ENCODE data around the gene PDE11A.
A peak's percentile ranks its signal among the peaks of the same experiment; 100 is the strongest.

Gene PDE11A

DNA sequence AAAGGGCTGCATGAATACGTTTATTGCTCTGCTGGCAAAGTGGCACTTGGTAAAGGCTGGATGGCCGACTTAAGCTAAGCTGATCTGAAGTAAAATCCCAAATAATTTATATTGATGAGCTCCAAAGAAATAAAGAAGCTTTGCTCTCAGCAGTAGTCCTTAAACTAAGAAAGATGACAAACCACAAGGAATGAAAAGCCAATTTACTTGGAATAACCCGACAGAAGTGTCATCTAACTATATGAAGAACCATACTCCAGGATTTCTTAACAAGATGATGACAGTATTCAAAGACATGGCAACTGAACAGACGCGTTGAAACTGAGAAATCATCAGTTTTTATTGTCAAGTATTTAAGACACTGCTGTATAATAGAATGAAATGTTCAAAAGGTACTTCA lies 294.1 kb downstream of the PDE11A start:
- TF ChIP-seq, protein P1, sequence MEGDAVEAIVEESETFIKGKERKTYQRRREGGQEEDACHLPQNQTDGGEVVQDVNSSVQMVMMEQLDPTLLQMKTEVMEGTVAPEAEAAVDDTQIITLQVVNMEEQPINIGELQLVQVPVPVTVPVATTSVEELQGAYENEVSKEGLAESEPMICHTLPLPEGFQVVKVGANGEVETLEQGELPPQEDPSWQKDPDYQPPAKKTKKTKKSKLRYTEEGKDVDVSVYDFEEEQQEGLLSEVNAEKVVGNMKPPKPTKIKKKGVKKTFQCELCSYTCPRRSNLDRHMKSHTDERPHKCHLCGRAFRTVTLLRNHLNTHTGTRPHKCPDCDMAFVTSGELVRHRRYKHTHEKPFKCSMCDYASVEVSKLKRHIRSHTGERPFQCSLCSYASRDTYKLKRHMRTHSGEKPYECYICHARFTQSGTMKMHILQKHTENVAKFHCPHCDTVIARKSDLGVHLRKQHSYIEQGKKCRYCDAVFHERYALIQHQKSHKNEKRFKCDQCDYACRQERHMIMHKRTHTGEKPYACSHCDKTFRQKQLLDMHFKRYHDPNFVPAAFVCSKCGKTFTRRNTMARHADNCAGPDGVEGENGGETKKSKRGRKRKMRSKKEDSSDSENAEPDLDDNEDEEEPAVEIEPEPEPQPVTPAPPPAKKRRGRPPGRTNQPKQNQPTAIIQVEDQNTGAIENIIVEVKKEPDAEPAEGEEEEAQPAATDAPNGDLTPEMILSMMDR (IDR thresholded peaks at IDR 0.05; ENCODE audit: low read depth, low read length): no peak
- H3K4me3 ChIP-seq (ENCODE audit: low read depth, low read length): no peak overlapping the region
- DNase-seq (ENCODE audit: low read depth, low spot score): no peak
- in situ Hi-C loops (cut with HindIII; ENCODE audit: low sequenced_read_pairs): no loop called here

DNA sequence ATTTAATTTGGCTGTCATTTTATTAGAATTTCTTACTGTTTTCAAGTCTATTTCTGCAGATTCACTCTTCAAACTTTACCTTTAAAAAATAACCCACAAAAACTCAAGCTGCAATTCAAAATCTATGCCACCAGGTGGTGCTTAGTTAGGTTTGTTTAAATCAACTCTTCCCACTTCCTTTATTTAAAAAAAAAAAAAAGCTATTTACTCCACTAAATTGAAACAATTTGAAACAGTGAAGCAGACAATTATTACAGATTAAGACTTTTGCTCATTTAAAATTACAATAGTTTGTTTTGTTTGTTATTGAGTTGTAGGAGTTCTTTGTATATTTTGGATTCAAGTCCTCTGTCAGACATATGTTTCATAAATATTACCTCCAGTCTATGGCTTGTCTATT lies 300.0 kb downstream of the PDE11A start:
- DNase-seq (ENCODE audit: low read depth, low spot score): peak; percentile 65
- H3K4me3 ChIP-seq (ENCODE audit: low read depth, low read length): no peak overlapping the region
- in situ Hi-C loops (cut with HindIII; ENCODE audit: low sequenced_read_pairs): no loop called here
- TF ChIP-seq, protein P1 (IDR thresholded peaks at IDR 0.05; ENCODE audit: low read depth, low read length): peak; percentile 59

DNA sequence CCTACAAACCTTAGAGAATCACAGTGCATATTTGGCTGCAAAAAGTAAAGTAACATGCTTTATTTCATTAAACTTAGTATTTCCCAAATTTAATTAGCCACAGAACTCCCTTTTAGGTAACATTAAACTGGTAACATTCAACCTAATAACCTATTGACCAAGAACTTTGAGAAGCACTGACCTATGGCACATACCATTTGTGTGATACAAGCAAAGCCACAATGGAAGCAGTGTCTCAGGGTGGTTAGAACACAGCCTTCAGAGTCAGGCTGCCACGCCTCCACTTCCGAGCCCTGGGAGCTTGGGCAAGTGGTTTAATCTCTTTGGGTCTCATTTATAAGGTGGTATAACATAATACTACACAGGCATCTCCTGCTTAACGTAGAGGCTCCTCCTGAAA lies 301.4 kb downstream of the PDE11A start:
- TF ChIP-seq, protein P1 (IDR thresholded peaks at IDR 0.05; ENCODE audit: low read depth, low read length): no peak
- in situ Hi-C loops (cut with HindIII; ENCODE audit: low sequenced_read_pairs): no loop called here
- H3K4me3 ChIP-seq (ENCODE audit: low read depth, low read length): no peak overlapping the region
- DNase-seq (ENCODE audit: low read depth, low spot score): no peak

DNA sequence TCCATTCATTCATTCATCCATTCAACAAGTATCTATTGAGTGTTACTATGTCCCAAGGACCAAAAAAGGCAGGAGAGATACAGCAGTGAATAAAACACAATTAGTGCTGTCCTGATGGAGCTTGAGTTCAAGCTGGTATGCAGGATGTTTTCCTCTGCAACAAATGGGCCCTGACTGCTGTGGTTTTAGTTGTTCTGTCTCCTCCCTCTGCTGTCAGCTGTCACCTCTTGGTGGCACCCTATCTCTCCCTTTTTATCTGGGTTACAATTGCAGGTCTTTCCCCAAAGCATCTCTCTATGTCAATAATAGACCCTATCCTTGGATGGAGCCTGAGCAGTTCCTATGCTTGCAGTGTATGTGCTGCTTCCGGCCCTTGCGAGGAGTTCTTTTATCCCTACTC lies 304.8 kb downstream of the PDE11A start:
- DNase-seq (ENCODE audit: low read depth, low spot score): no peak
- in situ Hi-C loops (cut with HindIII; ENCODE audit: low sequenced_read_pairs): no loop called here
- no peak overlapping the region for H3K4me3 ChIP-seq (ENCODE audit: low read depth, low read length)
- TF ChIP-seq, protein P1 (IDR thresholded peaks at IDR 0.05; ENCODE audit: low read depth, low read length): no peak

DNA sequence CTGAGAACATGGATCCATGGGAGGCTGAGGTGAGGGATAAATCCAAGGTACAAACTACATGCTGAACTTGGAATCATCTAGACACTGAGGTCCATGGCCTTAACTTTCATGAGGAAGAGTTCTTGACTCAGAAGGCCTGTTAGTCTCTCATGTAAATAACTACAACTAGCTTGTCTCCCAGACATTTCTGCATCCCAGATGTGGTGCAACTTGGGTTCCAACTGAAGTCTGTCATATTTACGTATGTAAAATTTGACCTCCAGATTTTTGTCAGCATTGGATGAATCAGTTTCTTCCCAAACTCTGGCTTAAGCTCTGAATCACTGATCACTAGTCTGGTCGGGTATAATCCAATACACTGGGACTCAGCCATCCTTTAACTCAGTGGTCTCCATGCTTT lies 306.9 kb downstream of the PDE11A start:
- in situ Hi-C loops (cut with HindIII; ENCODE audit: low sequenced_read_pairs): no loop called here
- DNase-seq (ENCODE audit: low read depth, low spot score): no peak
- TF ChIP-seq, protein P1 (IDR thresholded peaks at IDR 0.05; ENCODE audit: low read depth, low read length): no peak
- no peak overlapping the region for H3K4me3 ChIP-seq (ENCODE audit: low read depth, low read length)

DNA sequence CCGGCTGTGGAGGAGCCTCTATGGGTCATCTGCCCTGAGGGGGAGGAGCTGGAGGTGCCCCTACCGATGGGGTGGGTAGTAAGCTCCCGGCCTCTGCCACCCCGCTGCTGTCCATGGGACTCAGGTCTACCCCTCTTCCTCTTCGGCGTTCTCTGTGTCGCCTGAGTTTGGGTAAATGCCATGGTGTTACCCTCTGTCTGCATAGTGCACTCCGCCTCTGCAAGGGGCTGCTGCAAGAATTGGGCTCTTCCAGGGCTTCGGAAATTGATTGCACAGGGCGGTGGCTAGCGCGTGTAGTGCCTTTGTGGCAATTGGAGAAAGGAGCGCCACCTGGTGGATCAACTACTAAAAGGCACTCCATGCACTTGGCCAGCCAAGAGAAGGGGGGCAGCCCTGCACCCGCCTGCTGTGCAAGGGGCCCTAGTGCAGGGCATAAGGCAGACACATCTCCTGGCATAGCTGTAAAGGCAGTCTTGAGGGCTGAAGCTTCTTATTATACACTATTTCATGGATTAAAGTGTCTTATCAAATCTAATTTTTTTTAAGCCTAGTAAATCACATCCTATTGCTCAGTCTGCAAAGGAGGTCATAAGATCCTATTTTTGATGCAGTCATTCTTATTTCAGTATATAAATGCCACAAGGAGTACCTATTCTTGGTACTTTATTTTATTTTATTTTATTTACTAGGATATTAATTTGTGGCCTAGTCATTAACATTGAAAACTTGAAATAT lies 308.9 kb downstream of the PDE11A start:
- TF ChIP-seq, protein P1 (IDR thresholded peaks at IDR 0.05; ENCODE audit: low read depth, low read length): peak; percentile 90
- H3K4me3 ChIP-seq (ENCODE audit: low read depth, low read length): no peak overlapping the region
- in situ Hi-C loops (cut with HindIII; ENCODE audit: low sequenced_read_pairs): no loop called here
- DNase-seq (ENCODE audit: low read depth, low spot score): peak; percentile 65

Measured in astrocyte of the spinal cord (primary cell).